ENCODE data around the gene ARL6IP5.

ARL6IP5 gene

GRCh38 chr3:69121950-69122349 is 37.2 kb downstream of the ARL6IP5 start:
- H3K4me3 ChIP-seq (ENCODE audit: low read depth, low read length): no peak overlapping the region
- DNase-seq (ENCODE audit: low read depth): peak; percentile 13
- TF ChIP-seq CTCF (conservative IDR thresholded peaks at IDR 0.05; ENCODE audit: low read depth, low read length): no peak

DNA sequence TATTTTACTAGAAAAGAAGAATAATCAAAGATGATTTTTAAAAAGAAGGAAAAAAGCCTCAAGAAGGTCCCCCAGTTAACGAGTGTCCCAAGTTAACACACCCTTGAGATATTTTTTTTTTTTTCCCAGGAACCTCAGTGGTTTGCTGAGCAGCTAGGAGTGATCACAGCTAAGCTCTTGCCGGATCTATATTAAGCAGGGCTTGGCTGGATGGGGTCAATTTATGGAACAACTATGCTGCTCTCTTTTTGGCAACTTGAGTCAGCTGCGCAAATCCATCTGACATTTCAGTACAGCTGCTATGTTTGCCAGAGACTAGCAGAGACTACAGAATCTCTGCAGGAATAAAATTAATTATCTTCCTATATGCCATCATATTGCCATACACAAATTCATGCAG is 37.7 kb downstream of the ARL6IP5 start, which contains the start of gene LMOD3:
Gene LMOD3, minus strand, starts transcription at position 193 of the 400 bp plus-strand sequence. CDS start 209 bp downstream, outside the sequence.
- DNase-seq (ENCODE audit: low read depth): no peak
- H3K4me3 ChIP-seq (ENCODE audit: low read depth, low read length): no peak within 1 kb of the TSS
- no peak for TF ChIP-seq CTCF (conservative IDR thresholded peaks at IDR 0.05; ENCODE audit: low read depth, low read length)

- TF ChIP-seq CTCF (conservative IDR thresholded peaks at IDR 0.05; ENCODE audit: low read depth, low read length): no peak
These were observed 41.5 kb downstream of the ARL6IP5 start for GRCh38 chr3:69126216-69126615.

GRCh38 chr3:69126999-69127398 is 42.3 kb downstream of the ARL6IP5 start:
- no peak overlapping the region for H3K4me3 ChIP-seq (ENCODE audit: low read depth, low read length)
- TF ChIP-seq CTCF (conservative IDR thresholded peaks at IDR 0.05; ENCODE audit: low read depth, low read length): no peak
- DNase-seq (ENCODE audit: low read depth): no peak

More at GRCh38 chr3:69126216-69126615, 41.5 kb downstream of the ARL6IP5 start:
- DNase-seq (ENCODE audit: low read depth): no peak
- no peak overlapping the region for H3K4me3 ChIP-seq (ENCODE audit: low read depth, low read length)

- no peak overlapping the region for H3K4me3 ChIP-seq (ENCODE audit: low read depth, low read length)
- DNase-seq (ENCODE audit: low read depth): no peak
- no peak for TF ChIP-seq CTCF (conservative IDR thresholded peaks at IDR 0.05; ENCODE audit: low read depth, low read length)
These were observed 43.8 kb downstream of the ARL6IP5 start for GRCh38 chr3:69128509-69128908.

GRCh38 chr3:69129531-69129930 is 44.8 kb downstream of the ARL6IP5 start:
- DNase-seq (ENCODE audit: low read depth): no peak
- TF ChIP-seq CTCF (conservative IDR thresholded peaks at IDR 0.05; ENCODE audit: low read depth, low read length): no peak
- H3K4me3 ChIP-seq (ENCODE audit: low read depth, low read length): no peak overlapping the region

- no peak for DNase-seq (ENCODE audit: low read depth)
- no peak for TF ChIP-seq CTCF (conservative IDR thresholded peaks at IDR 0.05; ENCODE audit: low read depth, low read length)
- H3K4me3 ChIP-seq (ENCODE audit: low read depth, low read length): no peak overlapping the region
These were observed 46.0 kb downstream of the ARL6IP5 start for GRCh38 chr3:69130689-69131088.

All from choroid plexus epithelial cell (primary cell).